GM12864 (cell line): ENCODE data around the gene AOPEP.

ENCODE experiments used
- DNase-seq: peaks from one replicate; pipeline ENCODE4 v3.0.0-alpha.2; 2011; ENCODE audit warnings: low read depth
- H3K4me3 ChIP-seq: 2 replicates; pipeline ENCODE4 v1.5.1; 2011; ENCODE audit warnings: mild to moderate bottlenecking, low read depth, low read length, control low read depth
- CTCF ChIP-seq: IDR thresholded peaks from 2 replicates; pipeline ENCODE4 v1.5.1; 2011; ENCODE audit warnings: low read depth, mild to moderate bottlenecking, moderate library complexity, low read length, control low read depth, inconsistent platforms; ENCODE audit errors: missing control alignments

Gene AOPEP

GRCh38 chr9:95071925-95072324 lies 345.4 kb downstream of the AOPEP start:
- H3K4me3 ChIP-seq: no peak overlapping the region
- no peak for TF ChIP-seq CTCF

GRCh38 chr9:95073042-95073607 lies 346.6 kb downstream of the AOPEP start:
- TF ChIP-seq CTCF: peak; percentile 9
- no peak overlapping the region for H3K4me3 ChIP-seq
- no peak for DNase-seq

More at GRCh38 chr9:95071925-95072324, 345.4 kb downstream of the AOPEP start:
- DNase-seq: no peak

GRCh38 chr9:95073918-95074317 lies 347.4 kb downstream of the AOPEP start:
- H3K4me3 ChIP-seq: no peak overlapping the region
- TF ChIP-seq CTCF: no peak
- no peak for DNase-seq

- no peak for DNase-seq
- TF ChIP-seq CTCF: no peak
- no peak overlapping the region for H3K4me3 ChIP-seq
Observed at GRCh38 chr9:95074632-95075031, 348.1 kb downstream of the AOPEP start.

GRCh38 chr9:95075700-95076099 lies 349.2 kb downstream of the AOPEP start:
- DNase-seq: no peak
- H3K4me3 ChIP-seq: no peak overlapping the region
- no peak for TF ChIP-seq CTCF

GRCh38 chr9:95076696-95077052 lies 350.2 kb downstream of the AOPEP start:
- TF ChIP-seq CTCF: no peak
- H3K4me3 ChIP-seq: no peak overlapping the region

GRCh38 chr9:95077053-95077765 lies 350.7 kb downstream of the AOPEP start:
- H3K4me3 ChIP-seq: no peak overlapping the region
- DNase-seq: no peak
- TF ChIP-seq CTCF: no peak

More at GRCh38 chr9:95076696-95077052, 350.2 kb downstream of the AOPEP start:
- no peak for DNase-seq
